Transverse colon (tissue), 4 donors: ENCODE measurements around the gene EPM2A. TPM values are rescaled to one million over a fixed set of nuclear protein-coding genes. Genes with fewer than 3 reads are reported as not detected.

ENCODE experiments used
- DNase-seq: peaks from one replicate; pipeline ENCODE4 v3.0.0-alpha.2; 2019
- H3K27ac ChIP-seq, 4 donors: fragments of 200-600 bp; sonication (generic); 2 replicates each; pipeline ENCODE4 v1.5.1; 2016 to 2018; ENCODE audit warnings: inconsistent platforms in 4 of 4
- H3K27me3 ChIP-seq: fragments of 200-600 bp; sonication (generic); 2 replicates; pipeline ENCODE4 v1.5.1; 2017; ENCODE audit warnings: inconsistent platforms
- H3K36me3 ChIP-seq, 4 donors: fragments of 200-600 bp; sonication (generic); 2 replicates each; pipeline ENCODE4 v1.5.1; 2017 to 2019; ENCODE audit warnings: inconsistent platforms in 4 of 4
- H3K4me1 ChIP-seq, 4 donors: fragments of 200-600 bp; sonication (generic); 2 replicates each; pipeline ENCODE4 v1.5.1; 2017 to 2020; ENCODE audit warnings: inconsistent platforms in 4 of 4
- H3K4me3 ChIP-seq, 4 donors: fragments of 200-600 bp; sonication (generic); 1 replicate in 1 of 4; 2 replicates in 3 of 4; pipeline versions ENCODE4 v1.5.1 to v1.6.1; 2017 to 2019; ENCODE audit warnings: inconsistent platforms in 4 of 4
- H3K9me3 ChIP-seq, 2 donors: fragments of 200-600 bp; sonication (generic); 2 replicates each; pipeline ENCODE4 v1.5.1; 2017 to 2019; ENCODE audit warnings: inconsistent platforms in 2 of 2
- EP300 ChIP-seq: sonication (generic); formaldehyde crosslinking; IDR thresholded peaks from one replicate; pipeline ENCODE4 v1.6.1; 2017; ENCODE audit warnings: antibody characterized with exemption, low read depth
- POLR2A ChIP-seq: fragments of 450-650 bp; IDR thresholded peaks from one replicate; pipeline ENCODE4 v1.6.1; 2016; ENCODE audit warnings: antibody characterized with exemption, mild to moderate bottlenecking, moderate library complexity
- POLR2AphosphoS5 ChIP-seq, 3 donors: sonication (generic); formaldehyde crosslinking; IDR thresholded peaks; one replicate each; pipeline ENCODE4 v1.6.1; 2016; ENCODE audit warnings: antibody characterized with exemption in 3 of 3
- WGBS, 2 donors: methylation state at CpG; one replicate each; pipeline ENCODE4 v1.1.5; 2018; ENCODE audit warnings: low coverage in 1 of 2; 5-methylcytosine and 5-hydroxymethylcytosine counted together
- in situ Hi-C, 4 donors: fragments of 200-750 bp; cut with MboI; loops; one replicate each; pipeline versions ENCODE4 v1.15.0 to v1.15.1; 2017; ENCODE audit warnings: low sequenced_read_pairs in 3 of 4, low pct_ligation_motif_present in 1 of 4, low pct_unique_long_range_greater_than_20kb in 1 of 4
- intact Hi-C: fragments of 100-400 bp; cut with DNase I; formaldehyde crosslinking; loops from one replicate; pipeline ENCODE4 v1.15.1; 2023; ENCODE audit warnings: low total_unique reads
- total RNA-seq, 4 donors: library from RNA; depleted of rRNA; stranded (reverse); fragments of >200 nt; gene quantifications; one replicate each; pipeline ENCODE4 v1.1.0, GENCODE V29; 2016
- TF ChIP-seq, protein P1 (sequence below), 5 experiments: fragments of 200-600 bp in 3 of 5; fragments of 450-650 bp in 2 of 5; sonication (generic) in 3 of 5; IDR thresholded peaks; 1 replicate in 2 of 5; 2 replicates in 3 of 5; pipeline ENCODE4 v1.5.1; 2016 to 2017; ENCODE audit warnings: antibody characterized with exemption in 5 of 5, inconsistent platforms in 3 of 5, mild to moderate bottlenecking in 2 of 5, moderate library complexity in 1 of 5

The EPM2A gene
- total RNA-seq, 4 donors from 2014 or later, result 10.5 to 33.6 (median 11.8) TPM

DNA sequence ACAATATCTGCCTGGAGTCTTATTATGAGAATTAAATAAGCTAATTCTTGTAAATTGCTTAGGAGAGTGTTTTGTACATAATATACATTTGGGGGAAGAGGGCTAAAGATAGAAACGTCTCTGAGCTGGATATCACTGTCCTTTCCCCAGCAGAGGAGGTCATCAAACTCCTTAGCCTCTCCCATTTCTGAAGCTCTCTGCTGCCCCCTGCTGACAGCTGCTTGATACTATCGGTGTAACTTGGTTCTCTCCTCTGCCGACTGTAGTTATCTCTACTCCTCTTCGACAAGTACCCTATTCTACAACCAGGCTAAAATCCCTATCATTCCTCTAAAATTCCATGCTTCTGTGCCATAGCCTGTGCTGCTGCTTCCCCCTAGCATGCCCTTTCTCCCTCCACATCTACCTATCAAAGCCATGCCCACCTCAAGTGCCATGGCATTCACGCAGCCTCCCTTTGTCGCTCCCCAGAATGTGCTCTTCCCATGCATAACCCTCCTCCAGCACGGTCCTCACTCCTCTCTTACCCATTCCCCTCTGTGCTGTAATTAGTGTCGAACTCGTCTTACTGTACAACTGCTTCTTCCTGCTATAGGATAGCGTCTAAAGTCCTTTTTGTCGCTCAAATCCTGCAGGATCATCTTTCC is 101.2 kb downstream of the EPM2A start:
- H3K4me3 ChIP-seq, result no peak overlapping the region
- no peak overlapping the region for H3K27ac ChIP-seq
- intact Hi-C loops (no loop called here), in situ Hi-C loops (loop anchor here in 2 of 4 donors (25.0 kb wide), 1 partner anchor 1047 kb away; no protein-coding TSS in a partner anchor)
- no peak for TF ChIP-seq POLR2A
- TF ChIP-seq, protein P1, sequence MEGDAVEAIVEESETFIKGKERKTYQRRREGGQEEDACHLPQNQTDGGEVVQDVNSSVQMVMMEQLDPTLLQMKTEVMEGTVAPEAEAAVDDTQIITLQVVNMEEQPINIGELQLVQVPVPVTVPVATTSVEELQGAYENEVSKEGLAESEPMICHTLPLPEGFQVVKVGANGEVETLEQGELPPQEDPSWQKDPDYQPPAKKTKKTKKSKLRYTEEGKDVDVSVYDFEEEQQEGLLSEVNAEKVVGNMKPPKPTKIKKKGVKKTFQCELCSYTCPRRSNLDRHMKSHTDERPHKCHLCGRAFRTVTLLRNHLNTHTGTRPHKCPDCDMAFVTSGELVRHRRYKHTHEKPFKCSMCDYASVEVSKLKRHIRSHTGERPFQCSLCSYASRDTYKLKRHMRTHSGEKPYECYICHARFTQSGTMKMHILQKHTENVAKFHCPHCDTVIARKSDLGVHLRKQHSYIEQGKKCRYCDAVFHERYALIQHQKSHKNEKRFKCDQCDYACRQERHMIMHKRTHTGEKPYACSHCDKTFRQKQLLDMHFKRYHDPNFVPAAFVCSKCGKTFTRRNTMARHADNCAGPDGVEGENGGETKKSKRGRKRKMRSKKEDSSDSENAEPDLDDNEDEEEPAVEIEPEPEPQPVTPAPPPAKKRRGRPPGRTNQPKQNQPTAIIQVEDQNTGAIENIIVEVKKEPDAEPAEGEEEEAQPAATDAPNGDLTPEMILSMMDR (IDR thresholded peaks at IDR 0.05), result peak; percentile 65 to 83 (median 79)
- no peak for TF ChIP-seq EP300
- peak; percentile 85 for DNase-seq
- H3K36me3 ChIP-seq, result no peaks in the 10 kb centered on the region
- H3K9me3 ChIP-seq, result no peaks in the 10 kb centered on the region
- H3K27me3 ChIP-seq, result no peaks in the 10 kb centered on the region
- H3K4me1 ChIP-seq, result peaks cover 0 to 3% (median 0%) of the 10 kb centered on the region in 4 donors
- 52 to 56% methylated on average over 10 to 11 of the region's 11 CpGs for WGBS, 2 donors

DNA sequence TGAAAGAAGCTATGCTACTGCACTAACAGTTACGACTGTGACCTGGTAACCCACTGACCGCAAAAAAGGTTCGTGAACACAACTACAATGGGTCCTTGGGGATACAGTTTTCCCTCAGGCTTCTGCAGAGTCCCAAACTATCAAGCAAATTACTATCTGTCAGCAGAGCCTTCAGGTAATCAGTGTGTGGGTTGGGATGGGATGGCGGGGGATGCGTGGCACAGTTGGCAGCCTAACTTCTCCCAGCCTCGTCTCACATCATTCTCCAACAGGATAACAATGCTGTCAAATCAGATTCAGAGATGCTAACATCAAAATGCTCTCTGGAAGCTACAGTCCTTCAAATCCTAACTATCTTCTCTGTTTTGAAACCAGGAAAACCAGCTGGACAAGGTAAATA is 102.3 kb downstream of the EPM2A start:
- no peak for TF ChIP-seq EP300
- no peak for TF ChIP-seq POLR2A
- no peak for TF ChIP-seq POLR2AphosphoS5 (IDR thresholded peaks at IDR 0.05)
- TF ChIP-seq, protein P1 (IDR thresholded peaks at IDR 0.05), result no peak
- no peak overlapping the region for H3K27ac ChIP-seq
- H3K36me3 ChIP-seq, result no peaks in the 10 kb centered on the region
- H3K4me3 ChIP-seq, result no peak overlapping the region
- WGBS, 2 donors, result 94% methylated on average over 6 of the region's 6 CpGs; no CpG with 5 or more reads in 1 of the 2 donors
- DNase-seq, result no peak
- H3K4me1 ChIP-seq, result peaks cover 0 to 3% (median 0%) of the 10 kb centered on the region in 4 donors
- intact Hi-C loops, result no loop called here
- in situ Hi-C loops, result loop anchor here in 2 of 4 donors (25.0 kb wide), 1 partner anchor 1046 kb away; no protein-coding TSS in a partner anchor
- H3K9me3 ChIP-seq, result no peaks in the 10 kb centered on the region
- no peaks in the 10 kb centered on the region for H3K27me3 ChIP-seq

DNA sequence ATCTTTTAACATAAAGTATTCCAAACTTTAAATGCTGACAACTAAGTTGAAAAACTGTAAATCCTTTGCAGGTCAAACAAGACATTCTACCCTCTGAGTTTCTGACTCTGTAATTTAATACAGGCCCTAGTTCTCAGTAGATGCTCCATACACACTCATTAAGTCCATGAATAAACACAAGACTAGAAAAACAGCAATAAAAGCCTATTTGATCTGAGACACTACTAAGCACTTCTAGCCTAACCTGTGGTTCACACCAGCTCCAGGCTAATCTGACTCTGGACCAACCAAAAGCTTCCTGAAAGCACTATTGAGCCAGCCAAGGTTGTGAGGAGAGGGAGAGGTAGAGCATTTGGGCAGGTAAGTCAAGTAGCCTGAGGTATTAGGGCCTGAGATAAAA is 103.9 kb downstream of the EPM2A start:
- Histone ChIP-seq H3K27me3 (no peaks in the 10 kb centered on the region), H3K27ac (no peak overlapping the region)
- in situ Hi-C loops, result loop anchor here in 2 of 4 donors (25.0 kb wide), 1 partner anchor 1044 kb away; no protein-coding TSS in a partner anchor

DNA sequence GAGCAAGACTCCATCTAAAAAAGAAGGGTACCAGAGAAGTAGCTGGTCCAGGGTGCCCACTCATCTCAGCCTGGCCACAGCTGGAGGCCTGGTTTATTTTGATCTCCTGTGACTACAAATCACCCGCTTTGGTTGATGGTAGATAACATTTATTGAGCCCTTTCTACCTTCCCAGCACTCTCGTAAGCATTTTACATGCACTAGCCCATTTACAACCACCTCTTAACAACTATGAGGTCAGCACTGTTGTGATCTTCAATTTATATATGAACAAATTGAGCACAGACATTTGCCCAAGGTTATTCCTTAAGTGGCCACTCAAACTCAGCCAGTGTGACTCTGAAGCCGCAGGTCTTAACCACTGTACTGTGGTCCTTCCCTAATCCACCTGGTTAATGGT is 104.7 kb downstream of the EPM2A start:
- intact Hi-C loops (no loop called here), in situ Hi-C loops (loop anchor here in 2 of 4 donors (25.0 kb wide), 1 partner anchor 1043 kb away; no protein-coding TSS in a partner anchor)
- peaks cover 0 to 3% (median 0%) of the 10 kb centered on the region in 4 donors for H3K4me1 ChIP-seq
- no peak overlapping the region for H3K27ac ChIP-seq
- TF ChIP-seq POLR2A (no peak), EP300 (no peak), POLR2AphosphoS5 (IDR thresholded peaks at IDR 0.05) (no peak)
- TF ChIP-seq, protein P1 (IDR thresholded peaks at IDR 0.05), result no peak
- no peak for DNase-seq
- 60 to 92% methylated on average over 1 to 3 of the region's 3 CpGs for WGBS, 2 donors
- no peak overlapping the region for H3K4me3 ChIP-seq
- H3K9me3 ChIP-seq, result no peaks in the 10 kb centered on the region
- H3K27me3 ChIP-seq, result no peaks in the 10 kb centered on the region
- H3K36me3 ChIP-seq, result no peaks in the 10 kb centered on the region

More for the DNA sequence above, 103.9 kb downstream of the EPM2A start:
- TF ChIP-seq POLR2A (no peak), EP300 (no peak), POLR2AphosphoS5 (IDR thresholded peaks at IDR 0.05) (no peak)
- TF ChIP-seq, protein P1 (IDR thresholded peaks at IDR 0.05), result no peak
- peaks cover 0 to 3% (median 0%) of the 10 kb centered on the region in 4 donors for H3K4me1 ChIP-seq
- no peaks in the 10 kb centered on the region for H3K36me3 ChIP-seq
- no peak overlapping the region for H3K4me3 ChIP-seq
- no peak for DNase-seq
- intact Hi-C loops, result no loop called here
- no peaks in the 10 kb centered on the region for H3K9me3 ChIP-seq
